Non-pigmented ciliary epithelial cell (primary cell): Measurements from ENCODE around the gene PLVAP.

ENCODE experiments used
- DNase-seq: peaks from one replicate; pipeline ENCODE4 v3.0.0-alpha.2; 2010; ENCODE audit warnings: low read depth

PLVAP gene

GRCh38 chr19:17333611-17334413, 43.3 kb downstream of the PLVAP start:
- no peak for DNase-seq

GRCh38 chr19:17332677-17333581, 44.2 kb downstream of the PLVAP start:
- DNase-seq, result no peak

- no peak for DNase-seq
Measured at GRCh38 chr19:17332360-17332676, 44.8 kb downstream of the PLVAP start.

- no peak for DNase-seq
Measured at GRCh38 chr19:17331045-17331558, 46.0 kb downstream of the PLVAP start.

- no peak for DNase-seq
Measured at GRCh38 chr19:17330262-17331044, 46.7 kb downstream of the PLVAP start.

- no peak for DNase-seq
Measured at GRCh38 chr19:17329366-17330261, 47.5 kb downstream of the PLVAP start.

DNA sequence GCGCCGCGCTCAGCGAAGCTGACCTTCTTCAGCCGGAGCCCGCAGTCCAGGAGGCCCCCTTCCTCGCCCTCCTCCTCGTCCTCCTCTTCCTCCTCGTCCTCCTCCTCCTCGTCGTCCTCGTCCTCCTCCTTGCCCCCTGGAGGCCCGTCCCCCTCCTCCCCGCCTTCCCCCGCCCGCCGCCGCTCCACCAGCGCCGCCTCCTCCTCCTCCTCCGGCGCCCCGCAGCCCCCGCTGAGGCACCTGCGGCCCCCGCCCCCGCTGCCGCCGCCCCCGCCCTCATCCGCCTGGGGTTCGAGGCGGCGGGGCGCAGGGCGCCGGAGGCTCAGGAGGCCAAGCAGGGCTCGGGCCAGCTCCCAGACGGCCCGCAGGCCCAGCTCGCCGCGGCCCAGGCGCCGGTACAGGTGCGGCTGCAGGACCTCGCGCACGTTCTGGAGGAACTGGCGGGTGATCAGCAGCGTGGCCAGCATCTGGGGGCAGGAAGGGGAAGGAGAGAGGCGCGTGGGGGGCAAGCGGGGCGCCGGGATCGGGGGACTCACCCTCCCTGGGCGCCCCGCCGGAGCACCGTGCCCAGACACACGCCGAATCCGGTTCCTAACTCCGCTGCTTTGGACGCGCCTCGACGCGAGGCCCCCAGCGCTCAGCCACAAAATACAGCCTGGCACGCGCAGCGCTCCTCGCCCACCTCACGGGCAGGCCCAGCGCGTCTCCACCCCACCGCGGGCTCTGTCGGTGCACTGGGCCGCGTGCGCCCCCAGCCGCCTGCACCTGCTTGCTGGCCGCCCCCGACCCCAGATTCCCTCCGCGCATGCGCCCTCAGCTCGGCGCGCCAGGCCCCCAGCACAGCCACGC, 48.4 kb downstream of the PLVAP start:
- DNase-seq, result no peak

GRCh38 chr19:17327654-17328516, 49.3 kb downstream of the PLVAP start:
- DNase-seq, result no peak

DNA sequence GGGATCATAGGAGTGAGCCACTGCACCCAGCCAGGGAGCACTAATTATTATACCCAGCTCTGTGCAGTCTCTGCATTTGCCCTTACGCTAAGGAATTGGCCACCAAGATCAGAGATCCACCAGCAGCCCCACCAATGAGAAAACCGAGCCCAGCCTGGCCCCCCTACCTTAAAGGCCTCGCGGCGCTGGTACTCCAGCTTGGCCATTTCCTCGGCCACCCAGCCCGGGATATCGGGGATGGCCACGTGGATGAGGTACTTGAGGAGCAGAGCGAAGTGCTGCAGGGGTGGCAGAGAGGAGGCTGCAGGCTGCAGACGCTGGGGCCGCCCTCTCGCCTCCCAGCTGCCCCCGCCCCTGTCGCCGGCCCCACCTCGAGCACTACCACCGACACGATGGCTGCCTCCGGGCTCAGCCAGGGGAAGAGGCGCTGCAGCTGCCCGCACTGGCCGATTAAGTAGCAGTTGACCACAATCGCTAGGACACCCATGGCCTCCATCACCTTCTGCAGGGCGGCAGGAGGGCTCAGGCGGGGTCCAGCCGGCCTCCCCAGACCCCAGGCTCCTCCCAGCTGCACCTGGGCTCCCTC, 50.0 kb downstream of the PLVAP start:
- DNase-seq, result no peak

DNA sequence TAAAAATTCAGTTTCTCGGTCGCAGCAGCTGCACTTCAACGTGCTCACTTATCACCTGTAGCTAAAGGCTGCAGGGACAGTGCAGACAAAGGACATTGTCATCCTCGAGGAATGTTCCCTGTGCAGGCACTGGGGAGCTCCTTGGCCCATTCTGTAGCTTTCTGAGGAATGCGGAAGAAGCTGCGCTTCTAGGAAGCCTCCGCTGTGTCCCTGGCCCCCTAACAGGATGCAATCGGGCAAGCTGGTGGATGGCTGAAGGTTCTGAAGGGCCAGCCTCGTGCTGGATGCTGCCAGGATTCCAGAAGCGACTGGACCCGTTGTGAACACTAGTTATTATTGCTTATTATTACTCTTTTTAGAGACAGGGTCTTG, 50.6 kb downstream of the PLVAP start:
- DNase-seq, result no peak

DNA sequence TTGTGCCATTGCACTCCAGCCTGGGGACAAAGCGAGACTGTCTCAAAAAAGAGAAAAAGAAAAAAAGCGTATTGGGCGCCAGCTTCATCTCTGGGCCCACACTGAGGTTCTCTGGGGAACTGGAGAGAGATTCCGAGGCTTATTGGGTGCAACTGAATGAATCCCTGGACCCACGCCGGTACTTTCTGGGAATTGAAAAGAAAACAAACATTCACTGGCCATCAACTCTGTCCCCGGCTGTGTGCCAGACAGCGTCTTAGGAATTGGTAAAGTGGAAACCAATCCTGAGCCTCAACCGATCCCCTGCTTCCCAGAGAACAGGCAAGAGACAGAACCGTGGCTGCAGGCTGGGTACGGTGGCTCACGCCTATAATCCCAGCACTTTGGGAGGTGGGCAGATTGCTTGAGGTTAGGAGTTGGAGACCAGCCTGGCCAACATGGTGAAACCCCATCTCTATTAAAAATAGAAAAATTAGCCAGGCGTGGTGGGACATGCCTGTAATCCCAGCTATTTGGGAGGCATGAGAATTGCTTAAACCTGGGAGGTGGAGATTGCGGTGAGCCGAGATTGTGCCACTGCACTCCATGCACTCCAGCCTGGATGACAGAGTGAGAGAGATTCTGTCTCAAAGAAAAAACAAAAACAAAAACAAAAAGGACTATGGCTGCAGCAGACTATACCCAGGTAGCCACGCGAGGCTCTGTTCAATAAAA, 51.1 kb downstream of the PLVAP start:
- DNase-seq, result no peak

DNA sequence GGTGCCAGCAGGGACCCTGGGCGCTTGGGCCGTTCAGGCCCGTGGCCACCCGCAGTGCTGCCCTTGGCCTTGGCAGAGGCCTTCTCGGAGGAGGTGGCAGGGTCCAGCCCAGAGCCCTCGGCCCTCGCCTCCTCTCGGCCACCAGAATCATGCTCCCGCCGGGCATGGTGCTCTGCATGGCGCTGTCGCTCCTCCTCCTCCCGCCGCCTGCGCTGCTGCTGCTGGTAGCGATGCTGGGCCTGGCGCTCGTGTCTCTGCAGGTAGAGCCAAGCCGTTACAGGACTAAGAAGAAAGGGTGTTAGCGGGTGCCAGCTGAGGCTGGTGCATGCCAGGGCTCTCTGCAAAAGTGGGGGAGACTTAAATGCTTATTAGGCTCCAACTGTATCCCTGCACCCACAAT, 52.0 kb downstream of the PLVAP start:
- no peak for DNase-seq

GRCh38 chr19:17324357-17325114, 52.6 kb downstream of the PLVAP start:
- no peak for DNase-seq

DNA sequence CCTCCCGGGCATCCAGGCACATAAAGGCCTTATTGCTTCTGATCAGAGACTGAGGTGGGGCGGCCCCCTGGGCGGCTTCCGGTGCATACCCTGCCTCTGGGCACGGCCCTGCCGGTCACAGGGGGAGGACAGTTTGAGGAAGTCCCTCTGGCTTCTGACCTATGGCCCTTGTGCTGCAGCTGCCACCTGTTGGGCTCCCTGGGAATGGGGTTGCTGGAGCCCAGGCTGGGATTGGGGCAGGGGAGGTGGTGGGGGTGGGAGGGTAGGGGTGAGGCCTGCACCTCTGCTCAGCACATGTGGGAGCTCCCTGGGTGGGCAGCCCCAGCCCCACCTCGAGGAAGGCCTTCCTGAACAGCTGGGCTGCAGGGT, 53.2 kb downstream of the PLVAP start:
- no peak for DNase-seq

DNA sequence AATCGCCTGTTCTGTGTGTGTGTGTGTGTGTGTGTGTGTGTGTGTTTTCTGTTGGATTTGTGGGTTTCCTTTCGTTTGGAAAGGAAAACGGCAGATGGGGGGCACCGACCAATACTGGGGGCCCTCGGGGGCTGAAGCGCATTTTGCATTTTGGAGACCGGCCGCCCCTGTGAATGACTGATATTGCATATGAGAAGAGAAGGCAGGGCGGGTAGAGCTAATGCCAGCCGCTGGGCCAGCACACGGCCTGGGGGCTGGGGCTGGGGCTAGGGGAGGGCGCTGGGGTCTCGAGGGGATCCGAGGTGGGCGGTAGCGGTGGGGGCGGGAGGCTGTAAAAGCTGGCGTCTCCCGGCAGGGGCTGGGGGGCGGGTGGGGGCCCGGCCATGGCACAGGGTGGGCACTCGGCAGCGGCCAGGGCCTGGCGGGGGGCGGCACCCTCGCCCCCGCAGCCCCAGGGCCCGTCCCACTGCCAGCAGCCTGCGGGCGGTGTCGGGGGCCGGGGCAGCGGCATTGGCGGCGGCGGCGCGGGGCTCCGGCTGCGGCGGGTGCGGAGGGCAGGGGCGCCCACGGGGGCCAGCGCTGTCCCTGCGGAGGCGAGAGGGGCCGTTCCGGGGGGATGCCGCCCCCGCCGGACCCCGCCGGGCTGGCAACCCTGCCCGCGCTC, 53.7 kb downstream of the PLVAP start:
- no peak for DNase-seq

DNA sequence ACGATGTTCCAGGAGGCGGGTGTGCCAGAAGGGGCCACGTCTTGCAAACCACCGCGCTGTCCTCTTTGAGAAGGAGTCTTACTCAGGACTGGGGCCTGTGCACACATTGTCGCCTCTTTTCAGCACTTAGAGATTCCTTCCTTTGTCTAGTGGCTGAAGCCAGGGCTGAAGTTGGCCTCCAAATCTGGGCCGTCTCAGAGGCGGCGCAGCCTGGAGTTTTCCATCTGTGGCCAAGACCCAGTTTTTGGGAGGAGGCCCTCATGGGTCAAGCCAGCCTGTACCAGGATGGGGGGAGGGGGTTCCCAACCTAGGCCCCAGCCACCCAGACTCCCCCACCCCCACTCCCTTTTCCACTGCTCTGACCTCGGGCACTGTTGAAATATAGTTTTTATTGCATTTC, 54.3 kb downstream of the PLVAP start:
- no peak for DNase-seq
